ENCODE data around the gene ROBO1. TPM values are rescaled to one million over a fixed set of nuclear protein-coding genes. Genes with fewer than 3 reads are reported as not detected.

The ROBO1 gene
- total and polyA plus RNA-seq, 2 donors (not counting 3 experiments of a cell fraction or from before 2014, with no cell fraction given): 5.9 to 14.2 TPM

DNA sequence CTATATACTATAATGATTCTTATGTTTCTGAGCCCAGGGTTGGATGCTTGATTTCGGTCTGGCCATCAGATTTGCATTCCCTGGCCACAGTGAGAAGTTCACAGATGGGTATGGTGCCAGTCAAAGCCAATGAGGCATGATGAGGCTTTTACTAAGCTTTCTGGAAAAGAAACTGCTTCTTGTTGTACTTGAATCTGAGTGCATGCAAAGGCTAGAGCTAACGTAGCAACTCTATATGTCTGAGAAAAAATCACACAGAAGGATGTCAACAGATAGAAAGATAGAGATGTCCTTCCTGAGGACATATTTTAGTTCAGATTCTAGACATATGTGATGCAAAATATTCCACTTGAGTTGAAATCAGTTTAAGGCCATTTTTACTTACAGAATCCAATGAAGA, 608.1 kb downstream of the ROBO1 start:
- Histone ChIP-seq H3K27me3 (ENCODE audit: control insufficient read depth in 2 of 2, insufficient read depth in 2 of 2, low read length in 2 of 2) (no peaks in the 10 kb centered on the region), H3K36me3 (ENCODE audit: control insufficient read depth in 2 of 2, extremely low read depth in 1 of 2, insufficient read depth in 2 of 2, low read length in 2 of 2) (no peaks in the 10 kb centered on the region), H3K27ac (ENCODE audit: insufficient read depth, low read depth, low read length) (no peak overlapping the region), H3K4me1 (ENCODE audit: control insufficient read depth, extremely low read depth, insufficient read depth, low read length) (no peaks in the 10 kb centered on the region), H3K4me3 (replicated peaks in 1 of 3; ENCODE audit: insufficient read depth in 1 of 3, low read depth in 1 of 3, low read length in 3 of 3) (no peak overlapping the region), H2AFZ (ENCODE audit: low read depth, low read length) (no peak overlapping the region), H3K4me2 (ENCODE audit: insufficient read depth, low read length) (no peak overlapping the region), H3K9me1 (replicated peaks; ENCODE audit: control insufficient read depth, extremely low read depth, insufficient read depth, low read length) (no peaks in the 10 kb centered on the region), H4K20me1 (replicated peaks; ENCODE audit: control insufficient read depth, extremely low read depth, insufficient read depth, low read length) (no peaks in the 10 kb centered on the region), H3K9me3 (replicated peaks; ENCODE audit: control insufficient read depth, insufficient read depth, low read length) (no peaks in the 10 kb centered on the region), H3K9ac (replicated peaks; ENCODE audit: extremely low read depth, insufficient read depth, low read length) (no peak overlapping the region), H3K79me2 (ENCODE audit: control insufficient read depth, insufficient read depth, low read length) (no peaks in the 10 kb centered on the region)
- dilution Hi-C loops (cut with MboI; ENCODE audit: extremely low pct_ligation_motif_present, low sequenced_read_pairs) (no loop called here), intact Hi-C loops (cut with micrococcal nuclease) (no loop called here)
- CTCF ChIA-PET: no interaction called here
- no peak for FAIRE-seq
- no peak for DNase-seq (ENCODE audit: low read depth, low spot score)
- TF ChIP-seq FOS (IDR thresholded peaks at IDR 0.05; ENCODE audit: borderline replicate concordance, insufficient read depth, low read length): no peak
- no peak for TF ChIP-seq EZH2 (IDR thresholded peaks at IDR 0.05; ENCODE audit: borderline replicate concordance, low read depth, low read length, severe bottlenecking)
- no peak for TF ChIP-seq POLR2A (IDR thresholded peaks at IDR 0.05; ENCODE audit: low read depth, low read length)
- no peak for TF ChIP-seq POLR2AphosphoS5 (IDR thresholded peaks at IDR 0.05; ENCODE audit: insufficient read depth, low read depth, low read length)
- TF ChIP-seq GATA2 (IDR thresholded peaks at IDR 0.05; ENCODE audit: insufficient read depth, insufficient read length, low read depth, low read length): no peak
- no peak for TF ChIP-seq MYC (IDR thresholded peaks at IDR 0.05; ENCODE audit: low read depth, low read length)
- no peak for TF ChIP-seq JUN (IDR thresholded peaks at IDR 0.05; ENCODE audit: borderline replicate concordance, insufficient read depth, insufficient read length, low read depth)
- TF ChIP-seq, protein P1, sequence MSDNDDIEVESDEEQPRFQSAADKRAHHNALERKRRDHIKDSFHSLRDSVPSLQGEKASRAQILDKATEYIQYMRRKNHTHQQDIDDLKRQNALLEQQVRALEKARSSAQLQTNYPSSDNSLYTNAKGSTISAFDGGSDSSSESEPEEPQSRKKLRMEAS (IDR thresholded peaks at IDR 0.05; ENCODE audit: insufficient read depth, insufficient read length): no peak
- TF ChIP-seq, protein P2, sequence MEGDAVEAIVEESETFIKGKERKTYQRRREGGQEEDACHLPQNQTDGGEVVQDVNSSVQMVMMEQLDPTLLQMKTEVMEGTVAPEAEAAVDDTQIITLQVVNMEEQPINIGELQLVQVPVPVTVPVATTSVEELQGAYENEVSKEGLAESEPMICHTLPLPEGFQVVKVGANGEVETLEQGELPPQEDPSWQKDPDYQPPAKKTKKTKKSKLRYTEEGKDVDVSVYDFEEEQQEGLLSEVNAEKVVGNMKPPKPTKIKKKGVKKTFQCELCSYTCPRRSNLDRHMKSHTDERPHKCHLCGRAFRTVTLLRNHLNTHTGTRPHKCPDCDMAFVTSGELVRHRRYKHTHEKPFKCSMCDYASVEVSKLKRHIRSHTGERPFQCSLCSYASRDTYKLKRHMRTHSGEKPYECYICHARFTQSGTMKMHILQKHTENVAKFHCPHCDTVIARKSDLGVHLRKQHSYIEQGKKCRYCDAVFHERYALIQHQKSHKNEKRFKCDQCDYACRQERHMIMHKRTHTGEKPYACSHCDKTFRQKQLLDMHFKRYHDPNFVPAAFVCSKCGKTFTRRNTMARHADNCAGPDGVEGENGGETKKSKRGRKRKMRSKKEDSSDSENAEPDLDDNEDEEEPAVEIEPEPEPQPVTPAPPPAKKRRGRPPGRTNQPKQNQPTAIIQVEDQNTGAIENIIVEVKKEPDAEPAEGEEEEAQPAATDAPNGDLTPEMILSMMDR (IDR thresholded peaks at IDR 0.05; ENCODE audit: extremely low read depth in 1 of 2, insufficient read depth in 1 of 2, low read depth in 1 of 2, low read length in 2 of 2): no peak
- POLR2A ChIA-PET: no interaction called here
- no TSS peak for BruUV-seq (replicated peaks)

Data from endothelial cell of umbilical vein (primary cell).